DND-41 (cell line): Measurements from ENCODE around the gene GLIPR2.

Experiments
- CTCF ChIP-seq: IDR thresholded peaks from 2 replicates; pipeline ENCODE4 v1.5.1; 2012; ENCODE audit warnings: borderline replicate concordance, low read length, moderate library complexity, mild to moderate bottlenecking; ENCODE audit not compliant: poor library complexity, severe bottlenecking; ENCODE audit errors: extremely low read depth
- EZH2 ChIP-seq: IDR thresholded peaks from 3 replicates; pipeline ENCODE4 v1.6.1; 2012; ENCODE audit warnings: borderline replicate concordance, low read depth, mild to moderate bottlenecking, moderate library complexity, low read length, inconsistent platforms; ENCODE audit not compliant: severe bottlenecking

GRCh38 chr9:36126016-36126730 is 10.4 kb upstream of the GLIPR2 start:
- TF ChIP-seq CTCF (no peak), EZH2 (no peak)
